ENCODE measurements around the gene PHGDH.
A peak's percentile ranks its signal among the peaks of the same experiment; 100 is the strongest.
"Not testable (repeated sequence)": the region's sequence is repeated elsewhere in the genome, so short reads cannot be mapped to it uniquely, and the experiment has no call there.

Gene PHGDH

GRCh38 chr1:119711804-119712341 is at the start of gene PHGDH:
Gene PHGDH (plus strand): TSS chr1:119711934. CDS start chr1:119712023, 89 bp downstream.
- DNase-seq = peak; percentile 89

GRCh38 chr1:119662034-119662437 is 49.7 kb upstream of the PHGDH start:
- DNase-seq = no peak

- no peak for DNase-seq
These were observed 47.7 kb upstream of the PHGDH start for GRCh38 chr1:119664067-119664466.

GRCh38 chr1:119667173-119667572 is 44.6 kb upstream of the PHGDH start:
- no peak for DNase-seq

GRCh38 chr1:119670898-119671297 is 40.8 kb upstream of the PHGDH start:
- DNase-seq = no peak

GRCh38 chr1:119673171-119673940 is 38.4 kb upstream of the PHGDH start:
- DNase-seq = no peak

- DNase-seq = peak; percentile 80
These were observed 37.6 kb upstream of the PHGDH start for GRCh38 chr1:119674111-119674526.

- DNase-seq = peak; percentile 81
These were observed 36.9 kb upstream of the PHGDH start for GRCh38 chr1:119674835-119675289.

- DNase-seq = peak; percentile 79
These were observed 36.1 kb upstream of the PHGDH start for GRCh38 chr1:119675349-119676345.

- DNase-seq = no peak
These were observed 35.0 kb upstream of the PHGDH start for GRCh38 chr1:119676571-119677206.

GRCh38 chr1:119679223-119679622 is 32.5 kb upstream of the PHGDH start:
- no peak for DNase-seq

GRCh38 chr1:119680193-119680592 is 31.5 kb upstream of the PHGDH start:
- DNase-seq = no peak

- no peak for DNase-seq
These were observed 31.0 kb upstream of the PHGDH start for GRCh38 chr1:119680723-119681122.

- no peak for DNase-seq
These were observed 30.2 kb upstream of the PHGDH start for GRCh38 chr1:119681560-119681959.

GRCh38 chr1:119682141-119682540 is 29.6 kb upstream of the PHGDH start:
- DNase-seq = no peak

- no peak for DNase-seq
These were observed 27.8 kb upstream of the PHGDH start for GRCh38 chr1:119683893-119684292.

GRCh38 chr1:119686661-119687060 is 25.1 kb upstream of the PHGDH start:
- DNase-seq = no peak

GRCh38 chr1:119687434-119688079 is 24.2 kb upstream of the PHGDH start:
- DNase-seq = no peak

- DNase-seq = no peak
These were observed 22.9 kb upstream of the PHGDH start for GRCh38 chr1:119688810-119689209.

GRCh38 chr1:119689511-119689910 is 22.2 kb upstream of the PHGDH start:
- no peak for DNase-seq

GRCh38 chr1:119696863-119697262 is 14.9 kb upstream of the PHGDH start:
- DNase-seq = not testable (repeated sequence)

GRCh38 chr1:119697598-119697997 is 14.1 kb upstream of the PHGDH start:
- no peak for DNase-seq

All from HCEC 1CT (cell line).